Transverse colon (tissue), 4 donors: ENCODE results near the gene XCL1. TPM values are rescaled to one million over a fixed set of nuclear protein-coding genes. Genes with fewer than 3 reads are reported as not detected.
"Not testable (repeated sequence)": the region's sequence is repeated elsewhere in the genome, so short reads cannot be mapped to it uniquely, and the experiment has no call there.

Experiments used
- DNase-seq: peaks from one replicate; pipeline ENCODE4 v3.0.0-alpha.2; 2019
- H3K27ac ChIP-seq, 4 donors: fragments of 200-600 bp; sonication (generic); 2 replicates each; pipeline ENCODE4 v1.5.1; 2016 to 2018; ENCODE audit warnings: inconsistent platforms in 4 of 4
- H3K27me3 ChIP-seq: fragments of 200-600 bp; sonication (generic); 2 replicates; pipeline ENCODE4 v1.5.1; 2017; ENCODE audit warnings: inconsistent platforms
- H3K36me3 ChIP-seq, 4 donors: fragments of 200-600 bp; sonication (generic); 2 replicates each; pipeline ENCODE4 v1.5.1; 2017 to 2019; ENCODE audit warnings: inconsistent platforms in 4 of 4
- H3K4me1 ChIP-seq, 4 donors: fragments of 200-600 bp; sonication (generic); 2 replicates each; pipeline ENCODE4 v1.5.1; 2017 to 2020; ENCODE audit warnings: inconsistent platforms in 4 of 4
- H3K4me3 ChIP-seq, 4 donors: fragments of 200-600 bp; sonication (generic); 1 replicate in 1 of 4; 2 replicates in 3 of 4; pipeline versions ENCODE4 v1.5.1 to v1.6.1; 2017 to 2019; ENCODE audit warnings: inconsistent platforms in 4 of 4
- H3K9me3 ChIP-seq, 2 donors: fragments of 200-600 bp; sonication (generic); 2 replicates each; pipeline ENCODE4 v1.5.1; 2017 to 2019; ENCODE audit warnings: inconsistent platforms in 2 of 2
- CTCF ChIP-seq, 5 experiments: fragments of 200-600 bp in 3 of 5; fragments of 450-650 bp in 2 of 5; sonication (generic) in 3 of 5; IDR thresholded peaks; 1 replicate in 2 of 5; 2 replicates in 3 of 5; pipeline ENCODE4 v1.5.1; 2016 to 2017; ENCODE audit warnings: antibody characterized with exemption in 5 of 5, inconsistent platforms in 3 of 5, mild to moderate bottlenecking in 2 of 5, moderate library complexity in 1 of 5
- EP300 ChIP-seq: sonication (generic); formaldehyde crosslinking; IDR thresholded peaks from one replicate; pipeline ENCODE4 v1.6.1; 2017; ENCODE audit warnings: antibody characterized with exemption, low read depth
- POLR2A ChIP-seq: fragments of 450-650 bp; IDR thresholded peaks from one replicate; pipeline ENCODE4 v1.6.1; 2016; ENCODE audit warnings: antibody characterized with exemption, mild to moderate bottlenecking, moderate library complexity
- POLR2AphosphoS5 ChIP-seq, 3 donors: sonication (generic); formaldehyde crosslinking; IDR thresholded peaks; one replicate each; pipeline ENCODE4 v1.6.1; 2016; ENCODE audit warnings: antibody characterized with exemption in 3 of 3
- WGBS, 2 donors: methylation state at CpG; one replicate each; pipeline ENCODE4 v1.1.5; 2018; ENCODE audit warnings: low coverage in 1 of 2; 5-methylcytosine and 5-hydroxymethylcytosine counted together
- in situ Hi-C, 4 donors: fragments of 200-750 bp; cut with MboI; loops; one replicate each; pipeline versions ENCODE4 v1.15.0 to v1.15.1; 2017; ENCODE audit warnings: low sequenced_read_pairs in 3 of 4, low pct_ligation_motif_present in 1 of 4, low pct_unique_long_range_greater_than_20kb in 1 of 4
- intact Hi-C: fragments of 100-400 bp; cut with DNase I; formaldehyde crosslinking; loops from one replicate; pipeline ENCODE4 v1.15.1; 2023; ENCODE audit warnings: low total_unique reads
- total RNA-seq, 4 donors: library from RNA; depleted of rRNA; stranded (reverse); fragments of >200 nt; gene quantifications; one replicate each; pipeline ENCODE4 v1.1.0, GENCODE V29; 2016

The XCL1 gene
- total RNA-seq: under 1 TPM in 1 of 4 donors, not detected in 3; 0.32 TPM

- not testable (repeated sequence) for H3K36me3 ChIP-seq, H3K27me3 ChIP-seq, DNase-seq, H3K4me3 ChIP-seq, H3K27ac ChIP-seq, H3K4me1 ChIP-seq, H3K9me3 ChIP-seq
- in situ Hi-C loops (loop anchor here in 3 of 4 donors (10.0 to 25.0 kb wide), 4 partner anchors 131 to 239 kb away; no protein-coding TSS in a partner anchor), intact Hi-C loops (loop anchor here (10.0 kb wide), 1 partner anchor 231 kb away; no protein-coding TSS in a partner anchor)
- WGBS, 2 donors: 72 to 100% methylated on average over 1 to 5 of the region's 6 CpGs
These were observed at the start of gene XCL1 for GRCh38 chr1:168576245-168576688. Gene XCL1, plus strand, starts transcription at chr1:168576605. Its CDS starts 33 bp downstream, at chr1:168576638.

- Histone ChIP-seq H3K4me3 (no peak overlapping the region), H3K9me3 (no peaks in the 10 kb centered on the region), H3K27me3 (no peaks in the 10 kb centered on the region), H3K36me3 (no peaks in the 10 kb centered on the region), H3K27ac (no peak overlapping the region), H3K4me1 (no peaks in the 10 kb centered on the region)
- intact Hi-C loops (no loop called here), in situ Hi-C loops (no loop called here)
- TF ChIP-seq EP300: no peak
- no peak for TF ChIP-seq POLR2AphosphoS5 (IDR thresholded peaks at IDR 0.05)
- TF ChIP-seq POLR2A: no peak
- TF ChIP-seq CTCF (IDR thresholded peaks at IDR 0.05): no peak
- WGBS, 2 donors: 82 to 83% methylated on average over 1 of the region's 1 CpG
- no peak for DNase-seq
These were observed 46.9 kb upstream of the XCL1 start for GRCh38 chr1:168529518-168529917.

- no peaks in the 10 kb centered on the region for H3K36me3 ChIP-seq
- no peaks in the 10 kb centered on the region for H3K9me3 ChIP-seq
- H3K4me3 ChIP-seq: no peak overlapping the region
- in situ Hi-C loops: no loop called here
- WGBS, 2 donors: 80 to 93% methylated on average over 1 to 2 of the region's 2 CpGs
- intact Hi-C loops: no loop called here
- TF ChIP-seq POLR2A: no peak
- no peak for TF ChIP-seq POLR2AphosphoS5 (IDR thresholded peaks at IDR 0.05)
- no peak for TF ChIP-seq CTCF (IDR thresholded peaks at IDR 0.05)
- TF ChIP-seq EP300: no peak
- no peaks in the 10 kb centered on the region for H3K4me1 ChIP-seq
- H3K27ac ChIP-seq: no peak overlapping the region
- DNase-seq: no peak
- H3K27me3 ChIP-seq: no peaks in the 10 kb centered on the region
These were observed 44.6 kb upstream of the XCL1 start for GRCh38 chr1:168531615-168532345.

GRCh38 chr1:168535536-168535935, 40.9 kb upstream of the XCL1 start:
- Histone ChIP-seq H3K36me3 (no peaks in the 10 kb centered on the region), H3K27ac (peak overlapping the region in 2 of 4 donors; percentile 6 to 21), H3K27me3 (no peaks in the 10 kb centered on the region), H3K4me1 (no peaks in the 10 kb centered on the region), H3K9me3 (no peaks in the 10 kb centered on the region), H3K4me3 (no peak overlapping the region)
- DNase-seq: no peak
- intact Hi-C loops (no loop called here), in situ Hi-C loops (no loop called here)
- WGBS, 2 donors: 55 to 57% methylated on average over 1 of the region's 1 CpG
- TF ChIP-seq POLR2AphosphoS5 (IDR thresholded peaks at IDR 0.05) (peak in 1 of 3 donors; percentile 35), POLR2A (no peak), CTCF (IDR thresholded peaks at IDR 0.05) (no peak)

GRCh38 chr1:168540798-168541197, 35.6 kb upstream of the XCL1 start:
- in situ Hi-C loops, intact Hi-C loops, DNase-seq, H3K4me1 ChIP-seq, H3K27me3 ChIP-seq, H3K9me3 ChIP-seq, H3K27ac ChIP-seq, H3K4me3 ChIP-seq, H3K36me3 ChIP-seq: not testable (repeated sequence)
- WGBS, 2 donors: 66 to 83% methylated on average over 4 to 7 of the region's 7 CpGs

- WGBS, 2 donors: 78 to 86% methylated on average over 2 of the region's 2 CpGs
- H3K9me3 ChIP-seq, H3K36me3 ChIP-seq, DNase-seq, H3K4me1 ChIP-seq, H3K27me3 ChIP-seq, H3K4me3 ChIP-seq, intact Hi-C loops, H3K27ac ChIP-seq, in situ Hi-C loops: not testable (repeated sequence)
These were observed 33.4 kb upstream of the XCL1 start for GRCh38 chr1:168542978-168543377.

GRCh38 chr1:168543840-168544498, 32.4 kb upstream of the XCL1 start, which contains the start of gene XCL2:
Gene XCL2, minus strand, starts transcription at chr1:168543997. Its CDS starts 33 bp downstream, at chr1:168543964.
- H3K4me3 ChIP-seq, H3K27ac ChIP-seq, intact Hi-C loops, H3K4me1 ChIP-seq, H3K9me3 ChIP-seq, H3K36me3 ChIP-seq, DNase-seq, in situ Hi-C loops, H3K27me3 ChIP-seq: not testable (repeated sequence)
- WGBS, 2 donors: 69 to 75% methylated on average over 3 to 6 of the region's 8 CpGs
